HepG2 (cell line): Measurements from ENCODE around the gene FBXO44.

ENCODE experiments used
- ARNTL ChIP-seq: sonication (generic); formaldehyde crosslinking; IDR thresholded peaks from 2 replicates; pipeline ENCODE4 v1.4.0; 2020; ENCODE audit warnings: mild to moderate bottlenecking, missing genetic modification reagents
- FOXM1 ChIP-seq: sonication (generic); formaldehyde crosslinking; IDR thresholded peaks from 2 replicates; pipeline ENCODE4 v1.5.0; 2020; ENCODE audit warnings: missing genetic modification reagents
- HOXA3 ChIP-seq: sonication (generic); formaldehyde crosslinking; IDR thresholded peaks from 2 replicates; pipeline ENCODE4 v1.5.0; 2020; ENCODE audit warnings: missing genetic modification reagents
- POLR2AphosphoS5 ChIP-seq: IDR thresholded peaks from 2 replicates; pipeline ENCODE4 v1.6.1; 2012; ENCODE audit warnings: low read depth, low read length
- ZFAT ChIP-seq: sonication (generic); formaldehyde crosslinking; conservative IDR thresholded peaks from 2 replicates; pipeline ENCODE4 v1.8.1; 2023; ENCODE audit warnings: missing genetic modification reagents, inconsistent platforms
- ZFP1 ChIP-seq: IDR thresholded peaks from 2 replicates; pipeline ENCODE4 v1.6.1; 2016
- TF ChIP-seq, protein P1 (sequence below): sonication (generic); formaldehyde crosslinking; IDR thresholded peaks from 2 replicates; pipeline ENCODE4 v1.5.0; 2020; ENCODE audit warnings: mild to moderate bottlenecking, missing genetic modification reagents, moderate library complexity
- TF ChIP-seq, protein P2 (sequence below): sonication (generic); formaldehyde crosslinking; IDR thresholded peaks from 2 replicates; pipeline ENCODE4 v1.5.1; 2020; ENCODE audit warnings: missing genetic modification reagents, mild to moderate bottlenecking, borderline replicate concordance
- TF ChIP-seq, protein P3 (sequence below): sonication (generic); formaldehyde crosslinking; conservative IDR thresholded peaks from 2 replicates; pipeline ENCODE4 v1.4.0; 2020; ENCODE audit warnings: mild to moderate bottlenecking, missing genetic modification reagents, moderate library complexity
- TF ChIP-seq, protein P4 (sequence below): conservative IDR thresholded peaks from 2 replicates; pipeline ENCODE4 v1.6.1; 2018; ENCODE audit warnings: missing genetic modification reagents

DNA sequence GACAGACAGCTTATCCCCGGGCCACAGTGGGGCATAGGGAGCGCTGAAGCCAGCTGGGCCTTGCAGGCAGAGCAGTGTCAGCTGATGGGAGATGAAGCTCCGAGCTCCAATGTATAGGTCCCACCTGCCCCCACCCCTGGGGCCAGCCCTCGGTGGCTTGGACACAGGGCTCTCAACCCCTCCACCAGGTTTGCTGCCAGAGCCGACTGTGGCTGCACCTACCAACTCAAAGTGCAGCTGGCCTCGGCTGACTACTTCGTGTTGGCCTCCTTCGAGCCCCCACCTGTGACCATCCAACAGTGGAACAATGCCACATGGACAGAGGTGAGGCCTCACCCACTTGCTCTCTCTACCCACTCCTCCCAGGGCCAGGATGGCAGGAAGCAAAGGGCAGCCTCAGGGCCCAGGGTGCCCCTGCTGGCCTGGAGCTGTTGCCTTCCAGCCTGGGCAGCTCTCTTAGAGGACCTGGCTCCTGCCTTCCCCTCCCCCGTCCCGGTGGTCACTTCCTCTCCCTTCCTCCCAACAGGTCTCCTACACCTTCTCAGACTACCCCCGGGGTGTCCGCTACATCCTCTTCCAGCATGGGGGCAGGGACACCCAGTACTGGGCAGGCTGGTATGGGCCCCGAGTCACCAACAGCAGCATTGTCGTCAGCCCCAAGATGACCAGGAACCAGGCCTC, 18.6 kb downstream of the FBXO44 start:
- TF ChIP-seq ZFAT (CRISPR knock-in tag) (no peak), FOXM1 (no peak), HOXA3 (CRISPR knock-in tag) (no peak), ARNTL (CRISPR knock-in tag) (no peak), ZFP1 (no peak), POLR2AphosphoS5 (no peak)
- TF ChIP-seq, protein P1, sequence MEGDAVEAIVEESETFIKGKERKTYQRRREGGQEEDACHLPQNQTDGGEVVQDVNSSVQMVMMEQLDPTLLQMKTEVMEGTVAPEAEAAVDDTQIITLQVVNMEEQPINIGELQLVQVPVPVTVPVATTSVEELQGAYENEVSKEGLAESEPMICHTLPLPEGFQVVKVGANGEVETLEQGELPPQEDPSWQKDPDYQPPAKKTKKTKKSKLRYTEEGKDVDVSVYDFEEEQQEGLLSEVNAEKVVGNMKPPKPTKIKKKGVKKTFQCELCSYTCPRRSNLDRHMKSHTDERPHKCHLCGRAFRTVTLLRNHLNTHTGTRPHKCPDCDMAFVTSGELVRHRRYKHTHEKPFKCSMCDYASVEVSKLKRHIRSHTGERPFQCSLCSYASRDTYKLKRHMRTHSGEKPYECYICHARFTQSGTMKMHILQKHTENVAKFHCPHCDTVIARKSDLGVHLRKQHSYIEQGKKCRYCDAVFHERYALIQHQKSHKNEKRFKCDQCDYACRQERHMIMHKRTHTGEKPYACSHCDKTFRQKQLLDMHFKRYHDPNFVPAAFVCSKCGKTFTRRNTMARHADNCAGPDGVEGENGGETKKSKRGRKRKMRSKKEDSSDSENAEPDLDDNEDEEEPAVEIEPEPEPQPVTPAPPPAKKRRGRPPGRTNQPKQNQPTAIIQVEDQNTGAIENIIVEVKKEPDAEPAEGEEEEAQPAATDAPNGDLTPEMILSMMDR: no peak
- TF ChIP-seq, protein P2, sequence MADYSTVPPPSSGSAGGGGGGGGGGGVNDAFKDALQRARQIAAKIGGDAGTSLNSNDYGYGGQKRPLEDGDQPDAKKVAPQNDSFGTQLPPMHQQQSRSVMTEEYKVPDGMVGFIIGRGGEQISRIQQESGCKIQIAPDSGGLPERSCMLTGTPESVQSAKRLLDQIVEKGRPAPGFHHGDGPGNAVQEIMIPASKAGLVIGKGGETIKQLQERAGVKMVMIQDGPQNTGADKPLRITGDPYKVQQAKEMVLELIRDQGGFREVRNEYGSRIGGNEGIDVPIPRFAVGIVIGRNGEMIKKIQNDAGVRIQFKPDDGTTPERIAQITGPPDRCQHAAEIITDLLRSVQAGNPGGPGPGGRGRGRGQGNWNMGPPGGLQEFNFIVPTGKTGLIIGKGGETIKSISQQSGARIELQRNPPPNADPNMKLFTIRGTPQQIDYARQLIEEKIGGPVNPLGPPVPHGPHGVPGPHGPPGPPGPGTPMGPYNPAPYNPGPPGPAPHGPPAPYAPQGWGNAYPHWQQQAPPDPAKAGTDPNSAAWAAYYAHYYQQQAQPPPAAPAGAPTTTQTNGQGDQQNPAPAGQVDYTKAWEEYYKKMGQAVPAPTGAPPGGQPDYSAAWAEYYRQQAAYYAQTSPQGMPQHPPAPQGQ (CRISPR knock-in tag): no peak
- TF ChIP-seq, protein P3, sequence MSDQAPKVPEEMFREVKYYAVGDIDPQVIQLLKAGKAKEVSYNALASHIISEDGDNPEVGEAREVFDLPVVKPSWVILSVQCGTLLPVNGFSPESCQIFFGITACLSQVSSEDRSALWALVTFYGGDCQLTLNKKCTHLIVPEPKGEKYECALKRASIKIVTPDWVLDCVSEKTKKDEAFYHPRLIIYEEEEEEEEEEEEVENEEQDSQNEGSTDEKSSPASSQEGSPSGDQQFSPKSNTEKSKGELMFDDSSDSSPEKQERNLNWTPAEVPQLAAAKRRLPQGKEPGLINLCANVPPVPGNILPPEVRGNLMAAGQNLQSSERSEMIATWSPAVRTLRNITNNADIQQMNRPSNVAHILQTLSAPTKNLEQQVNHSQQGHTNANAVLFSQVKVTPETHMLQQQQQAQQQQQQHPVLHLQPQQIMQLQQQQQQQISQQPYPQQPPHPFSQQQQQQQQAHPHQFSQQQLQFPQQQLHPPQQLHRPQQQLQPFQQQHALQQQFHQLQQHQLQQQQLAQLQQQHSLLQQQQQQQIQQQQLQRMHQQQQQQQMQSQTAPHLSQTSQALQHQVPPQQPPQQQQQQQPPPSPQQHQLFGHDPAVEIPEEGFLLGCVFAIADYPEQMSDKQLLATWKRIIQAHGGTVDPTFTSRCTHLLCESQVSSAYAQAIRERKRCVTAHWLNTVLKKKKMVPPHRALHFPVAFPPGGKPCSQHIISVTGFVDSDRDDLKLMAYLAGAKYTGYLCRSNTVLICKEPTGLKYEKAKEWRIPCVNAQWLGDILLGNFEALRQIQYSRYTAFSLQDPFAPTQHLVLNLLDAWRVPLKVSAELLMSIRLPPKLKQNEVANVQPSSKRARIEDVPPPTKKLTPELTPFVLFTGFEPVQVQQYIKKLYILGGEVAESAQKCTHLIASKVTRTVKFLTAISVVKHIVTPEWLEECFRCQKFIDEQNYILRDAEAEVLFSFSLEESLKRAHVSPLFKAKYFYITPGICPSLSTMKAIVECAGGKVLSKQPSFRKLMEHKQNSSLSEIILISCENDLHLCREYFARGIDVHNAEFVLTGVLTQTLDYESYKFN (CRISPR knock-in tag): no peak
- TF ChIP-seq, protein P4, sequence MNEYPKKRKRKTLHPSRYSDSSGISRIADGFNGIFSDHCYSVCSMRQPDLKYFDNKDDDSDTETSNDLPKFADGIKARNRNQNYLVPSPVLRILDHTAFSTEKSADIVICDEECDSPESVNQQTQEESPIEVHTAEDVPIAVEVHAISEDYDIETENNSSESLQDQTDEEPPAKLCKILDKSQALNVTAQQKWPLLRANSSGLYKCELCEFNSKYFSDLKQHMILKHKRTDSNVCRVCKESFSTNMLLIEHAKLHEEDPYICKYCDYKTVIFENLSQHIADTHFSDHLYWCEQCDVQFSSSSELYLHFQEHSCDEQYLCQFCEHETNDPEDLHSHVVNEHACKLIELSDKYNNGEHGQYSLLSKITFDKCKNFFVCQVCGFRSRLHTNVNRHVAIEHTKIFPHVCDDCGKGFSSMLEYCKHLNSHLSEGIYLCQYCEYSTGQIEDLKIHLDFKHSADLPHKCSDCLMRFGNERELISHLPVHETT (CRISPR knock-in tag): no peak
